Superior temporal gyrus (tissue), 1 donor: Measurements from ENCODE around the gene DARS2.

Source experiments
- DNase-seq: peaks from one replicate; pipeline ENCODE4 v3.0.0-alpha.2; 2016; ENCODE audit errors: extremely low spot score

DARS2 gene

DNA sequence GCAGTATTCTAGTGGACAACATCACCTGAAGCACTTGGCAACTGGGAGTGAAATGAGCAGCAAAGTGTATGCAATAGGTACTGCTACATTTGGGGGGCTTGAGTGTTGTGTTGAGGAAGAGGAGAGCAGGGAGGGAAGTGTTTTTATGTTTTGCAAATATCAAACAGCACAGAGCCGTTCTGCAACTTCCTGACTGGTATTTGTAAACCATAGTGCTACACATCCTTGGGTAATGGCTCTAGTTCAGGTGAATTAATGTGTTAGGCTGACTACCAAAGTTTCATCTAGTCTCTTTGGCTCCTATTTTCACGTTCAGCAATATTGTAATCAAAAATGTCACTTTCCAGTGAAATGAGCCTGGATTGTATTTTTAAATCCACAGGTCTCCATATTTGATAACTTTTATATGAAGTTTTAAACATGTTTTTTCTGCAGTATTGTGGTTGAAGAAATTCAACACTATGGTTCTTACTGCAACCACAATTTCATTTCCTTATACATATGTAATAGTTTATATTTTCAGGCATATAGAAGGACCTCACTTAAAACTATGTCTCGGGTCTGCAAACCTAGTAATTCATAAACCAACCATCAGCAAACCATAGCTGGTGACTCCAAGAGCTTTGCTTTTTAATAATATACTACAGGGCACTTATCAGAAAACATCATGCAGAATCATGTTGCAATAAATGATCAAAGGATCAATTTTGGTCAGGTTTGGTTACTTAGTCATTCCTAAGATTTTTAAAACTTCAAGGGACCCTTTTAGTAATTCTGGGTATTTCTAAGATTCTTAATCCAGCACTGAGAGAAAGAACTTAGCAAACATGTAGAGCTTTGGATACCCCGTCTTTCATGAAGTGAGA lies 62.5 kb downstream of the DARS2 start:
- DNase-seq = no peak

DNA sequence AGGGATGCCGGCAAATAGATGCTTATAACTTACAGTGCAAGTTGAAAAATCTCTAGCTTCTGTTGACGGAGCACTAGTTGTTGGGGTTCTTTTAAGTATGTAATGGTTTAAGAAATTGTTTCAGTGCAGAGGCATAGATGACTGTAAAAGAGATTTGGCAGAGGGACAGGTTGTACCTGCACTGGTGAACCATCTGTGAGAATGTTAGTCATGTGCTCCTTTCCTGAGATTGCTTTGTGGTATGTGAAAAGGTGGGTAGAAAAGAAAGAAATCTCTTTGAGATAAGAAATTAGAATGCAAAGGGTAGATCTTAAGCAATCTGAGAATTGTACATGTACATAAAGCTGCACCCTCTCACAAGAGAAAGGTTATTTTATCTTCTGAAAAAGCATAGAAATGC lies 63.2 kb downstream of the DARS2 start:
- DNase-seq = no peak

DNA sequence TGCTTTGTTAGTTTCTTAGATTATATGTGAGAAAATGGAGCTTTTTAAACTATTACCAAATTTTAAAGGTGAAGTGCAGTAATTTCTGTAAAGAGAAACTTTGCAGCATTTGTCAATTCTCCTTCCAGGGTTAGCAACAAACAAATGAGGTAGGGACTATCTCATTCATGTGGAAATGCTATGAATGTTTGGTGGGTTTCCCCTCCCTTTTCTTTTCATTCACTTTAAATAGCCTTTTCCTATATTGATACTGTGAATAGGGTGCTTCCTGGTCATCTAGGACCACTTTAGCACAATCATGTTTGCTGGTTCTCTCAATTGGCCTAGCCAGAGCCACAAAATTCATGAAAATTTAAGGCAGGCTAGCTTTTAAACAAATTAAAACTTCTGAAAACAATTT lies 64.3 kb downstream of the DARS2 start:
- DNase-seq = no peak

DNA sequence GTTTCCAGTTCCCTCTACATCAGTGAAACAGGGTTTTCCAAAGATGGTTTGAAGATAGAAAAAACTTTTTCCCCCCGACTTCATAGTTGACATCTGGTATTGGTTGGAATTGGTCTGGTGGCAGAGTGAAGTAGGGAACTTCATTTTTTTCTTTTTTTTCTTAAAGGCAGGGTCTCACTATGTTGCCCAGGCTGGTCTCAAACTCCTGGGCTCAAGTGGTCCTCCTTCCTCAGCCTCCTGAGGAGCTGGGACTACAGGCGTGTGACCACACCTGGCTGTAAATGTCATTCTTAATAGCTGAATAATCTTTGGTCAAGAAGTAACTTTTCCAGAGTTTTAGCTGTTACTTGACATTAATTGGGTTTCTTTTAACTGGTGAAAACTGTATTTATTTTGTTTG lies 65.4 kb downstream of the DARS2 start:
- DNase-seq = no peak

DNA sequence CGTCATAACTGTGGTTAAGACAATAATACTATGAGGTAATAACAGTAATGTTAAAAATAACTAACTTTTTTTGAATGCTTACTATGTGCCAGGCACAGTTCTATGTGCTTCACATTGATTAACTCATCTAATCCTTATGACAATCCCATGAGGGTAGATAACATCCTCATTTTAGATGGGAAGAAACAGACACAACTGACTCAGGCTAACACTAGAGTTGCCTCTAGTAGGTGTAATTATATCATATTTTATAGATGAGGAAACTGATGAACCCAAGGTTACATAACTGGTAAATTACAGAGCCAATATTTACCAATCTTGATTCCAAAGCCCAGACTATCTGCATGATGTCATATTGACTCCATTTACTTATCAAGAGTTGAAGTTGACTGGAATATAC lies 69.1 kb downstream of the DARS2 start:
- no peak for DNase-seq

DNA sequence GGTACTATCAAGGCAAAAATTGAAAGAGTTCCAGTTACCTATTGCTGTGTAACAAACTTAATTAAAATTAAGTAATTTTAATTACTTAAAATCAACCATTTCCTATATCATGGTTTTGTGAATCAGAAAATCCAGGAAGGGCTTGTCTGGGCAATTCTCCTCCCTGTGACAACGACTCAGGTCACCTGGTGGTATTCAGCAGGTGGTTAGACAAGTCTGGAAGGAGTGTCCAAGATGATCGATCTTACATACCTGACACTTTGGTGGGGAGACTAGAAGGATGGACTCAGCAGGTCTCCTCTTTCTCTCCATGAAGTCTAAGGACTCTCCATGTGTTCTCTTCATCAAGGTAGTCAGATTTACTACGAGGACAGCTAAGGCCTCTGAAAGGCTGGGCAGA lies 69.7 kb downstream of the DARS2 start:
- no peak for DNase-seq

DNA sequence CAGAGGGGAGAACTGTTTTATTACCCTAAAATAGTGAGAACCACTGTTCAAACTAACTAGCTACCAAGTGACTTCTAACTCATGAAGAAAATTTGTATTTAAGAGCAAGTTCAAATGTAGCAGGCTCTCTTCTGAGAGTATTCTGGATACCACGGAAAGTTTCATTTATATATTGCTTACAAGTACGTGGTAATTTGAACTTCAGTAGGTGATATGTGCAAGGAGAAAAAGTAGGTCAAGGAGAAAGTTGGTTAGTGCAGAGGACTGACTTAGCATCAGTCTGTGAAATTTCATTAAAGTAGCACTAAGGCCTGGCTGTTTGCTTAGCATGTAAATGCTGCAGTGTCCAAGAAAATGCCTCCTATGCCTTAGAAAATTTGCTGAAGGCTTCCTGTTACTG lies 76.0 kb downstream of the DARS2 start:
- DNase-seq = no peak

DNA sequence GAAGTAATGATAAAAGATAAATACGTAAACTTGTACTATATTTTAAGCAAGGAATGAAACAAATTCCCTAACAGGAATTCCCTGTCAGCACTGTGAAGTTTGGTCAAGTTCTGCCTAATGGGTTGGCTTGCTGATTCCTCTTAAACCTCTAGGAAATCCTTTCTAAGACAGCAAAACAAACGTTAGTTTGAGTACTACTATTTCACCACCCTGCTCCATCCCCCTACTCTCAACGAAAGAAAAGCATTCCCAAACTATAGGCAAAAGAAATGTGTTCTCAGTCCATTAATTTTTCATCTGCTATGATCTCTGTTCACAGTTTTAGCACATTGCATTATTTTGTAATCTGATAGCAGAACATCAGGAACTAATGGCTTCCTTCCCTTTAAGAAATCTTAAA lies 76.5 kb downstream of the DARS2 start:
- no peak for DNase-seq

DNA sequence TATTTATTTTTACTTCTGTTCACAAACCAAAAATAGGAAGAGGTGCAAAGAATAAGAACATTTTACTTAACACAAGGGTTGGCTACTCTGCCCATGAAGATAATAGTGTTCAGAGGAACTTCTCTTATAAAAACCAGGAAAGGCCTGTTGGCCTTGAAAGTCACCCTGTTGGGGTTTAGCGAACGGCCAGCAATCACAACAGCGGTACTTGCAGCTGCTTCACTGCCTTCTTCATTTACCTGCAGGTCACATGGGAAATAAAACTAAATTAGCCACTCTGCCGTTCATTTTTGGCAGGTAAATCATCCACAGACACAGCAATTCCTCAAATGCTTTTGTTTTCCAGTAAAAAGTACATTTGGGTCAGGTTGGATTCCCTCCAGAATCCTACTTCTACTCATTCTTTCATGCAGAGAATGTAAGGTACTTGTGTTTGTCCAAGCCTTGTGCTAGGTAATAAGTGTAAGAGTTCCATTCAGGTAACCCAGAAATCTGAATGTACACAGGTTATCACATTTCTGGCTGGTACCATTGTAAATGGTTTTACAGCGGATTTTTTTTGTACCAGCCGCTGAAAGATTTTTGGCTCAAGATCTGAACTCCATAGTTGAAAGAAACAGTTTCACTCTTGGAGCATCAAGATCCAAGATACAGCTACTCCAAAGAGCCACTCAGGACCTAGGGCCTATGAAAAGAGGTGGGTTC lies 79.5 kb downstream of the DARS2 start:
- DNase-seq = no peak
